H1 (cell line): Measurements from ENCODE around the gene LSM3.

Experiments
- RBBP5 ChIP-seq: IDR thresholded peaks from 2 replicates; pipeline ENCODE4 v1.7.1; 2012; ENCODE audit warnings: low read depth, mild to moderate bottlenecking, inconsistent platforms, low read length, moderate library complexity, borderline replicate concordance
- YY1 ChIP-seq: IDR thresholded peaks from 2 replicates; pipeline ENCODE4 v1.6.1; 2011; ENCODE audit warnings: low read depth, mild to moderate bottlenecking, low read length
- TF ChIP-seq, protein P1 (sequence below), 3 experiments: IDR thresholded peaks; 1 replicate in 2 of 3; 2 replicates in 1 of 3; pipeline versions ENCODE4 v1.5.1 to v1.6.1; 2011; ENCODE audit warnings: low read length in 3 of 3, mild to moderate bottlenecking in 3 of 3, inconsistent platforms in 2 of 3, low read depth in 1 of 3, moderate library complexity in 1 of 3; ENCODE audit not compliant: insufficient read depth in 1 of 3; ENCODE audit errors: control extremely low read depth in 1 of 3

DNA sequence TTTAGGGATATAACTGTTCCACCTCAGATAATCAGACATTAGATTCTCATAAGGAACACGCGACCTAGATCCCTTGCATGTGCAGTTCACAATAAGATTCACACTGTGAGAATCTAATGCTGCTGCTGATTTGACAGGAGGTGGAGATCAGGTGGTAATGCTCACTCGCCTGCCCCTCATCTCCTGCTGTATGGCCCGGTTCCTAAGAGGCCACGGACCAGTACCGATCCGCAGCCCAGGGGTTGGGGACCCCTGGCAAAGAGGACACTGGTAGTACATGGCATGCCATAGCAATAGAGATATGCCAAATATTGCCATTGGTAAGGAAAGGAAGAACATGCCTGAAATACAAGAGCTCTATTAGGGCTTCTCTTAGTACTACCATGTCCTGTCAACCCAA, 59.7 kb downstream of the LSM3 start:
- TF ChIP-seq YY1 (no peak), RBBP5 (no peak)
- TF ChIP-seq, protein P1, sequence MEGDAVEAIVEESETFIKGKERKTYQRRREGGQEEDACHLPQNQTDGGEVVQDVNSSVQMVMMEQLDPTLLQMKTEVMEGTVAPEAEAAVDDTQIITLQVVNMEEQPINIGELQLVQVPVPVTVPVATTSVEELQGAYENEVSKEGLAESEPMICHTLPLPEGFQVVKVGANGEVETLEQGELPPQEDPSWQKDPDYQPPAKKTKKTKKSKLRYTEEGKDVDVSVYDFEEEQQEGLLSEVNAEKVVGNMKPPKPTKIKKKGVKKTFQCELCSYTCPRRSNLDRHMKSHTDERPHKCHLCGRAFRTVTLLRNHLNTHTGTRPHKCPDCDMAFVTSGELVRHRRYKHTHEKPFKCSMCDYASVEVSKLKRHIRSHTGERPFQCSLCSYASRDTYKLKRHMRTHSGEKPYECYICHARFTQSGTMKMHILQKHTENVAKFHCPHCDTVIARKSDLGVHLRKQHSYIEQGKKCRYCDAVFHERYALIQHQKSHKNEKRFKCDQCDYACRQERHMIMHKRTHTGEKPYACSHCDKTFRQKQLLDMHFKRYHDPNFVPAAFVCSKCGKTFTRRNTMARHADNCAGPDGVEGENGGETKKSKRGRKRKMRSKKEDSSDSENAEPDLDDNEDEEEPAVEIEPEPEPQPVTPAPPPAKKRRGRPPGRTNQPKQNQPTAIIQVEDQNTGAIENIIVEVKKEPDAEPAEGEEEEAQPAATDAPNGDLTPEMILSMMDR (IDR thresholded peaks at IDR 0.05; ENCODE audit: control extremely low read depth in 1 of 3, insufficient read depth in 1 of 3, low read depth in 1 of 3, low read length in 3 of 3), result no peak
